ENCODE results near the gene TBCD.

TBCD gene

GRCh38 chr17:82859431-82860403, 107.9 kb downstream of the TBCD start:
- DNase-seq, result peak; percentile 62 to 65

GRCh38 chr17:82860606-82861392, 108.9 kb downstream of the TBCD start:
- DNase-seq, result no peak

GRCh38 chr17:82861393-82861775, 109.5 kb downstream of the TBCD start:
- DNase-seq, result no peak

GRCh38 chr17:82862191-82862590, 110.3 kb downstream of the TBCD start:
- no peak for DNase-seq

- DNase-seq, result no peak
These were observed 111.0 kb downstream of the TBCD start for GRCh38 chr17:82862737-82863382.

GRCh38 chr17:82863383-82863940, 111.6 kb downstream of the TBCD start:
- peak in 1 of 2 donors; percentile 20 for DNase-seq

GRCh38 chr17:82863941-82864712, 112.3 kb downstream of the TBCD start:
- peak; percentile 80 to 82 for DNase-seq

- DNase-seq, result no peak
These were observed 112.9 kb downstream of the TBCD start for GRCh38 chr17:82864713-82865248.

- DNase-seq, result no peak
These were observed 113.4 kb downstream of the TBCD start for GRCh38 chr17:82865274-82865673.

GRCh38 chr17:82865774-82866395, 114.0 kb downstream of the TBCD start:
- no peak for DNase-seq

- DNase-seq, result no peak
These were observed 114.8 kb downstream of the TBCD start for GRCh38 chr17:82866590-82867191.

- DNase-seq, result no peak
These were observed 116.0 kb downstream of the TBCD start for GRCh38 chr17:82867763-82868325.

GRCh38 chr17:82868715-82869131, 116.9 kb downstream of the TBCD start:
- DNase-seq, result no peak

- no peak for DNase-seq
These were observed 117.7 kb downstream of the TBCD start for GRCh38 chr17:82869536-82869935.

GRCh38 chr17:82870091-82870491, 118.2 kb downstream of the TBCD start:
- no peak for DNase-seq

- DNase-seq, result no peak
These were observed 118.7 kb downstream of the TBCD start for GRCh38 chr17:82870541-82870940.

GRCh38 chr17:82871056-82871775, 119.4 kb downstream of the TBCD start:
- DNase-seq, result peak in 1 of 2 donors; percentile 46

- no peak for DNase-seq
These were observed 120.1 kb downstream of the TBCD start for GRCh38 chr17:82871776-82872561.

Measured in stimulated activated CD4-positive, alpha-beta T cell treated with anti-CD3 and anti-CD28 coated beads, Interleukin-2, amount 100 ng/mL, for 24 hours (primary cell).